Body of pancreas (tissue), 4 donors: ENCODE results near the gene ERMP1.

Experiments
- POLR2A ChIP-seq, 3 donors: fragments of 450-650 bp; IDR thresholded peaks; one replicate each; pipeline ENCODE4 v1.6.1; 2016; ENCODE audit warnings: antibody characterized with exemption in 3 of 3, mild to moderate bottlenecking in 2 of 3
- TF ChIP-seq, protein P1 (sequence below), 7 experiments: fragments of 450-650 bp in 4 of 7; fragments of 200-600 bp in 3 of 7; sonication (generic) in 3 of 7; IDR thresholded peaks; one replicate each; pipeline ENCODE4 v1.5.1; 2016 to 2019; ENCODE audit warnings: antibody characterized with exemption in 7 of 7

- TF ChIP-seq POLR2A (IDR thresholded peaks at IDR 0.05), result no peak
- TF ChIP-seq, protein P1, sequence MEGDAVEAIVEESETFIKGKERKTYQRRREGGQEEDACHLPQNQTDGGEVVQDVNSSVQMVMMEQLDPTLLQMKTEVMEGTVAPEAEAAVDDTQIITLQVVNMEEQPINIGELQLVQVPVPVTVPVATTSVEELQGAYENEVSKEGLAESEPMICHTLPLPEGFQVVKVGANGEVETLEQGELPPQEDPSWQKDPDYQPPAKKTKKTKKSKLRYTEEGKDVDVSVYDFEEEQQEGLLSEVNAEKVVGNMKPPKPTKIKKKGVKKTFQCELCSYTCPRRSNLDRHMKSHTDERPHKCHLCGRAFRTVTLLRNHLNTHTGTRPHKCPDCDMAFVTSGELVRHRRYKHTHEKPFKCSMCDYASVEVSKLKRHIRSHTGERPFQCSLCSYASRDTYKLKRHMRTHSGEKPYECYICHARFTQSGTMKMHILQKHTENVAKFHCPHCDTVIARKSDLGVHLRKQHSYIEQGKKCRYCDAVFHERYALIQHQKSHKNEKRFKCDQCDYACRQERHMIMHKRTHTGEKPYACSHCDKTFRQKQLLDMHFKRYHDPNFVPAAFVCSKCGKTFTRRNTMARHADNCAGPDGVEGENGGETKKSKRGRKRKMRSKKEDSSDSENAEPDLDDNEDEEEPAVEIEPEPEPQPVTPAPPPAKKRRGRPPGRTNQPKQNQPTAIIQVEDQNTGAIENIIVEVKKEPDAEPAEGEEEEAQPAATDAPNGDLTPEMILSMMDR (IDR thresholded peaks at IDR 0.05), result no peak
Measured at GRCh38 chr9:5801739-5802113, 31.2 kb downstream of the ERMP1 start.
